ENCODE results near the gene HIRA.

HIRA gene

GRCh38 chr22:19411690-19412045 is 19.9 kb downstream of the HIRA start:
- Histone ChIP-seq H3K9me3 (ENCODE audit: insufficient read depth, low read depth, low read length) (no peaks in the 10 kb centered on the region), H3K4me3 (ENCODE audit: low read length) (no peak overlapping the region), H3K9ac (ENCODE audit: low read depth, low read length) (no peak overlapping the region), H3K27ac (ENCODE audit: low read length) (no peak overlapping the region), H3K36me3 (ENCODE audit: insufficient read depth, low read depth, low read length) (peaks cover 40% of the 10 kb centered on the region), H3K27me3 (ENCODE audit: insufficient read depth, low read length) (no peaks in the 10 kb centered on the region), H3K4me1 (ENCODE audit: insufficient read depth, low read length) (no peaks in the 10 kb centered on the region)

- Histone ChIP-seq H3K4me3 (ENCODE audit: low read length) (no peak overlapping the region), H3K9me3 (ENCODE audit: insufficient read depth, low read depth, low read length) (no peaks in the 10 kb centered on the region), H3K4me1 (ENCODE audit: insufficient read depth, low read length) (no peaks in the 10 kb centered on the region), H3K27me3 (ENCODE audit: insufficient read depth, low read length) (no peaks in the 10 kb centered on the region), H3K27ac (ENCODE audit: low read length) (no peak overlapping the region), H3K9ac (ENCODE audit: low read depth, low read length) (no peak overlapping the region), H3K36me3 (ENCODE audit: insufficient read depth, low read depth, low read length) (peaks cover 45% of the 10 kb centered on the region)
Observed at GRCh38 chr22:19410941-19411689, 20.4 kb downstream of the HIRA start.

GRCh38 chr22:19407649-19408606 is 23.6 kb downstream of the HIRA start:
- H3K27me3 ChIP-seq (ENCODE audit: insufficient read depth, low read length): no peaks in the 10 kb centered on the region
- H3K27ac ChIP-seq (ENCODE audit: low read length): no peak overlapping the region
- H3K4me1 ChIP-seq (ENCODE audit: insufficient read depth, low read length): no peaks in the 10 kb centered on the region
- no peak overlapping the region for H3K9ac ChIP-seq (ENCODE audit: low read depth, low read length)
- H3K36me3 ChIP-seq (ENCODE audit: insufficient read depth, low read depth, low read length): peaks cover 67% of the 10 kb centered on the region
- no peak overlapping the region for H3K4me3 ChIP-seq (ENCODE audit: low read length)
- H3K9me3 ChIP-seq (ENCODE audit: insufficient read depth, low read depth, low read length): no peaks in the 10 kb centered on the region

GRCh38 chr22:19406846-19407245 is 24.7 kb downstream of the HIRA start:
- Histone ChIP-seq H3K4me3 (ENCODE audit: low read length) (no peak overlapping the region), H3K4me1 (ENCODE audit: insufficient read depth, low read length) (no peaks in the 10 kb centered on the region), H3K27me3 (ENCODE audit: insufficient read depth, low read length) (no peaks in the 10 kb centered on the region), H3K36me3 (ENCODE audit: insufficient read depth, low read depth, low read length) (peaks cover 76% of the 10 kb centered on the region), H3K27ac (ENCODE audit: low read length) (no peak overlapping the region), H3K9me3 (ENCODE audit: insufficient read depth, low read depth, low read length) (no peaks in the 10 kb centered on the region), H3K9ac (ENCODE audit: low read depth, low read length) (no peak overlapping the region)

- Histone ChIP-seq H3K4me1 (ENCODE audit: insufficient read depth, low read length) (no peaks in the 10 kb centered on the region), H3K36me3 (ENCODE audit: insufficient read depth, low read depth, low read length) (peaks cover 79% of the 10 kb centered on the region), H3K9ac (ENCODE audit: low read depth, low read length) (no peak overlapping the region), H3K9me3 (ENCODE audit: insufficient read depth, low read depth, low read length) (no peaks in the 10 kb centered on the region), H3K4me3 (ENCODE audit: low read length) (no peak overlapping the region), H3K27ac (ENCODE audit: low read length) (no peak overlapping the region), H3K27me3 (ENCODE audit: insufficient read depth, low read length) (no peaks in the 10 kb centered on the region)
Observed at GRCh38 chr22:19406281-19406811, 25.2 kb downstream of the HIRA start.

- no peaks in the 10 kb centered on the region for H3K27me3 ChIP-seq (ENCODE audit: insufficient read depth, low read length)
- peaks cover 84% of the 10 kb centered on the region for H3K36me3 ChIP-seq (ENCODE audit: insufficient read depth, low read depth, low read length)
- H3K4me1 ChIP-seq (ENCODE audit: insufficient read depth, low read length): no peaks in the 10 kb centered on the region
- H3K27ac ChIP-seq (ENCODE audit: low read length): no peak overlapping the region
- H3K4me3 ChIP-seq (ENCODE audit: low read length): no peak overlapping the region
- H3K9me3 ChIP-seq (ENCODE audit: insufficient read depth, low read depth, low read length): no peaks in the 10 kb centered on the region
- no peak overlapping the region for H3K9ac ChIP-seq (ENCODE audit: low read depth, low read length)
Observed at GRCh38 chr22:19405652-19406051, 25.9 kb downstream of the HIRA start.

- Histone ChIP-seq H3K27me3 (ENCODE audit: insufficient read depth, low read length) (no peaks in the 10 kb centered on the region), H3K9ac (ENCODE audit: low read depth, low read length) (no peak overlapping the region), H3K9me3 (ENCODE audit: insufficient read depth, low read depth, low read length) (no peaks in the 10 kb centered on the region), H3K36me3 (ENCODE audit: insufficient read depth, low read depth, low read length) (peaks cover 84% of the 10 kb centered on the region), H3K27ac (ENCODE audit: low read length) (no peak overlapping the region), H3K4me3 (ENCODE audit: low read length) (no peak overlapping the region), H3K4me1 (ENCODE audit: insufficient read depth, low read length) (no peaks in the 10 kb centered on the region)
Observed at GRCh38 chr22:19405133-19405532, 26.4 kb downstream of the HIRA start.

- Histone ChIP-seq H3K27ac (ENCODE audit: low read length) (no peak overlapping the region), H3K27me3 (ENCODE audit: insufficient read depth, low read length) (no peaks in the 10 kb centered on the region), H3K9ac (ENCODE audit: low read depth, low read length) (no peak overlapping the region), H3K4me1 (ENCODE audit: insufficient read depth, low read length) (no peaks in the 10 kb centered on the region), H3K36me3 (ENCODE audit: insufficient read depth, low read depth, low read length) (peaks cover 84% of the 10 kb centered on the region), H3K9me3 (ENCODE audit: insufficient read depth, low read depth, low read length) (no peaks in the 10 kb centered on the region), H3K4me3 (ENCODE audit: low read length) (no peak overlapping the region)
Observed at GRCh38 chr22:19404676-19405075, 26.9 kb downstream of the HIRA start.

GRCh38 chr22:19402642-19403191 is 28.8 kb downstream of the HIRA start:
- Histone ChIP-seq H3K9ac (ENCODE audit: low read depth, low read length) (no peak overlapping the region), H3K9me3 (ENCODE audit: insufficient read depth, low read depth, low read length) (no peaks in the 10 kb centered on the region)

GRCh38 chr22:19401483-19401882 is 30.1 kb downstream of the HIRA start:
- no peak overlapping the region for H3K4me3 ChIP-seq (ENCODE audit: low read length)
- peaks cover 85% of the 10 kb centered on the region for H3K36me3 ChIP-seq (ENCODE audit: insufficient read depth, low read depth, low read length)
- no peaks in the 10 kb centered on the region for H3K4me1 ChIP-seq (ENCODE audit: insufficient read depth, low read length)
- H3K27me3 ChIP-seq (ENCODE audit: insufficient read depth, low read length): no peaks in the 10 kb centered on the region
- H3K27ac ChIP-seq (ENCODE audit: low read length): no peak overlapping the region
- no peaks in the 10 kb centered on the region for H3K9me3 ChIP-seq (ENCODE audit: insufficient read depth, low read depth, low read length)
- no peak overlapping the region for H3K9ac ChIP-seq (ENCODE audit: low read depth, low read length)

More at GRCh38 chr22:19402642-19403191, 28.8 kb downstream of the HIRA start:
- no peak overlapping the region for H3K27ac ChIP-seq (ENCODE audit: low read length)
- no peak overlapping the region for H3K4me3 ChIP-seq (ENCODE audit: low read length)
- no peaks in the 10 kb centered on the region for H3K27me3 ChIP-seq (ENCODE audit: insufficient read depth, low read length)
- no peaks in the 10 kb centered on the region for H3K4me1 ChIP-seq (ENCODE audit: insufficient read depth, low read length)
- H3K36me3 ChIP-seq (ENCODE audit: insufficient read depth, low read depth, low read length): peaks cover 85% of the 10 kb centered on the region

GRCh38 chr22:19400881-19401280 is 30.7 kb downstream of the HIRA start:
- H3K9me3 ChIP-seq (ENCODE audit: insufficient read depth, low read depth, low read length): no peaks in the 10 kb centered on the region

More at GRCh38 chr22:19400881-19401280, 30.7 kb downstream of the HIRA start:
- Histone ChIP-seq H3K36me3 (ENCODE audit: insufficient read depth, low read depth, low read length) (peaks cover 84% of the 10 kb centered on the region), H3K9ac (ENCODE audit: low read depth, low read length) (no peak overlapping the region), H3K4me1 (ENCODE audit: insufficient read depth, low read length) (no peaks in the 10 kb centered on the region), H3K27me3 (ENCODE audit: insufficient read depth, low read length) (no peaks in the 10 kb centered on the region), H3K4me3 (ENCODE audit: low read length) (no peak overlapping the region), H3K27ac (ENCODE audit: low read length) (no peak overlapping the region)

Measured in iPS-20b (cell line).